C4-2B (cell line): Measurements from ENCODE around the gene CHIA.

Source experiments
- ZFX ChIP-seq: fragments of 450-650 bp; IDR thresholded peaks from 2 replicates; pipeline ENCODE4 v1.6.1; 2017
- TF ChIP-seq, protein P1 (sequence below): fragments of 450-650 bp; conservative IDR thresholded peaks from 2 replicates; pipeline ENCODE4 v1.5.1; 2017; ENCODE audit warnings: mild to moderate bottlenecking

DNA sequence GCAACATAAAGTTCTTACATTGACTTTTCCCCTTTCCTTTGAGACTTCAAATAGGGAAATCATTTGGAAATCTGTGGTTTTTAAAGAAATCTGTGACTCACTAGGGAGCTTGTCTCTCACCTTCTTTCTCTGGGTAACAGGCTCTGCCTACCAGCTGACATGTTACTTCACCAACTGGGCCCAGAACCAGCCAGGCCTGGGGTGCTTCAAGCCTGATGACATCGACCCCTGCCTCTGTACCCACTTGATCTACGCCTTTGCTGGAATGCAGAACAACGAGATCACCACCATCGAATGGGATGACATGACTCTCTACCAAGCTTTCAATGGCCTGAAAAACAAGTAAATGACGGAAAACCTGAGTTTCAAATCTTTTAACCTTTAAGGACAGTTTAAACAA lies 9.2 kb upstream of the CHIA start:
- TF ChIP-seq, protein P1, sequence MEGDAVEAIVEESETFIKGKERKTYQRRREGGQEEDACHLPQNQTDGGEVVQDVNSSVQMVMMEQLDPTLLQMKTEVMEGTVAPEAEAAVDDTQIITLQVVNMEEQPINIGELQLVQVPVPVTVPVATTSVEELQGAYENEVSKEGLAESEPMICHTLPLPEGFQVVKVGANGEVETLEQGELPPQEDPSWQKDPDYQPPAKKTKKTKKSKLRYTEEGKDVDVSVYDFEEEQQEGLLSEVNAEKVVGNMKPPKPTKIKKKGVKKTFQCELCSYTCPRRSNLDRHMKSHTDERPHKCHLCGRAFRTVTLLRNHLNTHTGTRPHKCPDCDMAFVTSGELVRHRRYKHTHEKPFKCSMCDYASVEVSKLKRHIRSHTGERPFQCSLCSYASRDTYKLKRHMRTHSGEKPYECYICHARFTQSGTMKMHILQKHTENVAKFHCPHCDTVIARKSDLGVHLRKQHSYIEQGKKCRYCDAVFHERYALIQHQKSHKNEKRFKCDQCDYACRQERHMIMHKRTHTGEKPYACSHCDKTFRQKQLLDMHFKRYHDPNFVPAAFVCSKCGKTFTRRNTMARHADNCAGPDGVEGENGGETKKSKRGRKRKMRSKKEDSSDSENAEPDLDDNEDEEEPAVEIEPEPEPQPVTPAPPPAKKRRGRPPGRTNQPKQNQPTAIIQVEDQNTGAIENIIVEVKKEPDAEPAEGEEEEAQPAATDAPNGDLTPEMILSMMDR, result no peak
- no peak for TF ChIP-seq ZFX
